HG02852 (cell line): ENCODE measurements around the gene HLCS.

Source experiments
- ATAC-seq: cut with Tn5 transposase; IDR thresholded peaks from one replicate; pipeline ENCODE4 v1.9.1; 2021; ENCODE audit warnings: mild to moderate bottlenecking, moderate library complexity; ENCODE audit not compliant: unreplicated experiment

HLCS gene

DNA sequence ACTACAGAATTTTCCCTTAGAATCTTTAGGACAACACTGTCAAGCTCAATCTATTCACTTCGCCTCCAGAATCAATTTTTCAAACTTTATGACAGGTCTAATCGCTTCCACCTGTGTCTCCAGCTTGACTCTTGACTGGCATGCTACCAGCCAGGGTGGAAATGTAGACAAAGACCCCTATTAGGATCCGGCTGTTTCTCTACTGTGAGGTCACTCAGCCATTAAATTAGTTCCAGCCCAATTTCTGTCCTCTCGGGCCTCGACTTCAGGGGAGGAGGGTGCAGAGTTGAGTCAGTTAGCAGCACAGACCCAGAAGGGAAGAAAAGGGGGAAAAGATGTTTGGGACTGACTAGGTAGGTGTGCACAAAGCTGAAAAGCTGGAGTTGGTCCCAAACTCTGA lies 78.5 kb downstream of the HLCS start:
- ATAC-seq, result no peak

DNA sequence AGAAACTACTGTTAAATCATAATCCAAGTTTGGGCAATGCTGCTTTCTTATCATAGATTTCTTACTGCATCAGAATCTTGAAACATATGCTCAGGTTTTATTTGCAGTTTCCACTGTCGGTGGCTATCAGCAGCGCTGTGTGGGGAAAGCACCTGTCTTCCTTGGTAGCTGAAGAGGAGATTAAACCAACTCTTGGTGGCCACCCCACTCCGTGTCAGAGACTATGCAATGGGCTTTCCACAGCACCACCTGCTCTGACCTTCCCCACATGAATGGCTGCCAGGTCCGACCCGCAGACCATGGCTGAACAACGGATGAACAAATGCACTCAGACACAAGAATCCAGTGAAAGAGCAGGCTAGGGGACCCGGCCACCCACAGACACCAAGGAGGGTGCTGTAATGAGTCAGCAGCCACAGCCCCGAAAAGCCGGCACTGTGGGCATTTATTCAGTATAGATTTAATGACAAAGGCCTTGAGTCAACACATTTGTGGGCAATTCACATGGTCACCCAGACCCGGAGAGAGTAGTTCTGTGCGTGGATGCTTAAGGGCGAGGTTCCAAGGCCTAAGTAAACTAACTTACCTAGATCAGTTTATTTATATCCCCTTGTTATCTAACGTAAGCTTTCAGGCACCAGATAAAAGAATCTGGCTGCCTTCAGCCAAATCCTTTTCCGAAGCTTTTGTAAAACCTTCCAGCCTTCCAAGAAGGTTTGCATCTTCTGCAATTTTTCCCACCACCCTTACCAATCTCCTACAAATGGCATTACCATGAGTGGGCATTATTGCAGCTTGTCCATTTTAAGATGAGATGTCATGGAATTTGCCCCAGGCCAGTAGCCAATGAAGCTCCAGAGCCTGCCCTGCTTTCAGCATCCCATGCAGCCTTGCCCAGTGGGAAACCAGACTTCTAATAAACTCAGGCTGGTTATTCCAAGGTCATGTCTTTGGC lies 82.7 kb downstream of the HLCS start:
- no peak for ATAC-seq

DNA sequence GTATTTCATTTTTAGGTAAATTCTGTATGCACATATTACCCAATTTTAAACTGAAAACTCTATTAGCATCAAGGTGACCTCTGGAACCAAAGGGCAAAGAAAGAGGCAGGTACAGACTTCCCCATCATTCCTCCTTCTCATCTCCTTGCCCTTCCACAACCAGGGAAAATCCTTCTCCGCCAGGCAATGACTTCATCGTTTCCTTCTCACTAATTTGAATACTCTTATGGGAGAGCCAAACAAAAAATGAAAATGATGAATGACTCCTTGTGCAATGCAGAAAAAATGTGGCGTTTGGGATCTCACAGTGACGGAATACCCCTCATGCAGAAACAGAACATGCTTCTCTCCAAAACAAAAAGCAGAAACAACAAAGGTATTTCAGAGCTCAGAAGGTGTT lies 83.7 kb downstream of the HLCS start:
- no peak for ATAC-seq

DNA sequence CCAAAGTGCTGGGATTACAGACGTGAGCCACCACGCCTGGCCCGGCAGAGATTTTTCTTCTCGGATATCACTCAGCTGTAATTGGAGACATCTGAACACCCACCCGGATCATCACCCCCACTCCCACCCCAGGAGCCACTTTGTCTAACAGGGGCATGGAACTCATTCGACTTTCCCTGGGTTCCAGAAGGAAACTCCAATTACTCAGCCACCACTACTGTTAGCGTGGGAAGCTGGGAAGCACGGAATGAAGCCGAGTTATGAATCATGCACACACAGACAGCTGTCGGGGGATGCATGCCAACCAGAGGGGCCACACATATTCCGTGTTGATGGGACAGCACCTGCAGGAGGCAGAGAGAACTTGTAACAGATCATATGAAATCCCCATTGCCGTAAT lies 85.2 kb downstream of the HLCS start:
- no peak for ATAC-seq

DNA sequence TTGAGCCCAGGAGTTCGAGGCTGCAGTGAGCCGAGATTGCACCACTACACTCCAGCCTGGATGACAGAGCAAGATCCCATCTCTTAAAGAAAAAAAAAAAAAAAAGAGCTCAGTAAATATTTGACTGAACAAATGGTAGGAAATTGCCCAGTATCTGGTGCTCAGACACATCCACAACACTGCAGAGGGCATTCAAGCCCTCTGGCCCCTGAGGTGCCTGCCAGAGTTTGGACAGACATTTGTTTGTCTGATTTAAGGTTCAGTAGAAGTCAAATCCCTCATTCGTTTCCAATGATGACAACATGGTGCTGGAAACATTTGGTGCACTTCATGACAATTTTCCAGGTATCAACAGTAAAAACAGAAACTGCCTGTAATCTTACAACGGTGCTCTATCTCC lies 86.6 kb downstream of the HLCS start:
- no peak for ATAC-seq

DNA sequence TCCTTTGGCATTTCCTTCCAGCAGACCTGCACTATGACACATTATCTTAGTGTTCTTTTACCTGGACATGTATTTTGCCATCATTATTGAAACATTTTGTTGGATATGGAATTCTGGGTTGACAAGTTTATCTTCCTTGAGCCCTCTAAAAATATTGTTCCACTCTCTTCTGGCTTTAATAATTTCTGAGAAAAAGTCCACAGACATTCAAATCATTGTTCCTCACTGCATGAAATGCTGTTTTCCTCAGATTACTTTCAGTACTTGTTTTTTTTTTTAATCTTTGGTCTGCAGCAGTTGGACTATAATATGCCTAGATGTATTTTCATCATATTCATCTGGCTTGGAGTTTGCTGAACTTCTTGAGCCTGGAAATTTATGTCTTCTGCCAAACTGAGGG lies 88.7 kb downstream of the HLCS start:
- no peak for ATAC-seq

DNA sequence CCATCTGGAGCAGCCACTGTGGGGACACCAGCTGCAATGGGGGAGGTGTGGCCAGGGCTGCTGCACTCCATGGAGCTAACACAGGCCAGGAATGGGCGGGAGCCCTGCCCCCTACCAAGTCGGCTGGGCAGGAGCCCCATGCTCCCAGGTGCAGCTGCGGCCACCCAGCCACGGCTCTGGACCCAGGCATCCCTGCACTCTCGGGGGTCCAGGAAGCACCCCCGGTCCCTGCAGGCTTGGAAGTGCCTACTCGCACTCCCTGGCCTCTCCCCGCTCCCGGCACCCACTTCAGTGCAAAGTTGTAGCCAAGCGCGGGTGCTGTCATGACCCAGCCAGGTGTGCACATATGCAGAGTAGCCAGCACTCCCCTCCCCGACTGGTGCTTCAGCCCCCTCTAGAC lies 91.8 kb downstream of the HLCS start:
- ATAC-seq, result no peak

DNA sequence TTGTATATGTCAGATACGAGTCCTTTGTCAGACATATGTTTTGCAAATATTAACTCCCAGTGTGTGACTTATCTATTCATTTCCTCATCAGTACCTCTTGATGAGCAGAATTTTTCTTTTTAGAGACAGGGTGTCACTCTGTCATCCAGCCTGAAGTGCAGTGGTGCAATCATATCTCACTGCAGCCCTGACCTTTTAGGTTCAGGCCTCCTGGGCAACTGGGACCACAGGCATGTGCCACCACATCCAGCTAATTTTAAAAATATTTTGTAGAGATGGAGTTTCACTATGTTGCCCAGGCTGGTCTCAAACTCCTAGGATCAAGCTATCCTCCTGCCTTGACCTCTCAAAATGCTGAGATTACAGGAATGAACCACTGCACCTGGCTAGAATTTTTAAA lies 93.0 kb downstream of the HLCS start:
- no peak for ATAC-seq

DNA sequence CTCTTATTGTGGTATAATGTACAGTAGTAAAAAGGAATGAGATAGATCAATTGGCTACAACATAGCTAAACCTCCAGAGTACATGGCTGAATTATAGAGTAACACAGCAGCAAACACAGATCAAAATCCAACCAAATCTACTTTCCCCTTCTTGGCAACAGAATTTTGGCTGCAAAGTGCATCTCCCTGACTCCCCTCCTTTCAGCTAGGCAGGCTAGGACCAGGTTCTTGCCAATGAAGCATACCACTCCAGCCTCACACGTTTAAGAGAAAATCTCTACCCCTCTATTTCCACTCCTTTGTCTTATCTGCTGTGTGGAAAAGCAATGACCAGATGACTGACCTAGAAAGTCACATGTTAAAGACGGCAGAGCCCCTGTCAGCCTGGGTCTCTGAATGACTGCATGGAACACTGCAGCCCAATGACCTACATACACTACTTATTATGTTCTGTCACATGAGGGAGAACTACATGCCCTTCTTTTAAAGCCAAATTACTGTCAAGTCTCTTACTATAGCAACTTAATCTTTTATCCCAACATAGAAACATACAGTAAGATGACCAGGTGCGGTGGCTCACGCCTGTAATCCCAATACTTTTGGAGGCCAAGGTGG lies 99.1 kb downstream of the HLCS start:
- ATAC-seq, result no peak

DNA sequence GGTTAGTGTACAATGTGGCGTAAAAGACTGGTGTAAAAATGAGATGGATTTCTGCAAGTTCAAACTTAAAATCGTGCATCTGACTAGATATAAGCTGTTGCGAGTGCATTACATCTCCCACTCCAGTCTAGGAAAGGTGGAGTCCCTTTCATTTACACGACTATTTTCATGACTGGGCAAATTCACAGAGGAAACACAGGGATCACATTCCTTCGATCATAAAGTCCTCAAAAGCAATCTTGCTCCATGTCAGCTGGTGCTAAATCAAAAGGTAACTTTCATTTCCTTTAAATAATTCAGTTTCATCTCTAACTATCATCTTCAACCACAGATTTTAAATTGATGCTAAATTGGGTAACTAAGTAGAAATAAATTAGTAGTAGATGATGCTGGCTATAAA lies 100.0 kb downstream of the HLCS start:
- no peak for ATAC-seq

DNA sequence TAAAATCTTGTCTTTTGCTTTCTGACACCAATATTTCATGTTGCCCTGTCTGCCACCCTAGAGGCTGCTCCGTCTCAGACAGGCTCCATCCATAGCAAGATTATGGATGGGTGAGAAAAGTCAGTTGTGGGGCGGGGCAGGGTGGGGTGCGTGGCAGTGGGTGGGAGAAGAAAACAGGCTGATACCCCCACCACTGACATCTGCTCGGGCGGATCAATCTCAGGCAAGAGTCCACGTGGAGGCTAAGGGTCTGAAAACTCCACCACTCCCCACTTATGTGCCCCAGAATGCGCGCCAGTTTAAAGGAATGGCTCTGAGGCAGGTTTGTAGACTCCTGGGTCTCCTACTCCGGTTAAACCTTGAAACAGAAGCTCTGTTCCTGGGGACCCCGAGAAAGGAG lies 101.5 kb downstream of the HLCS start:
- ATAC-seq, result no peak

DNA sequence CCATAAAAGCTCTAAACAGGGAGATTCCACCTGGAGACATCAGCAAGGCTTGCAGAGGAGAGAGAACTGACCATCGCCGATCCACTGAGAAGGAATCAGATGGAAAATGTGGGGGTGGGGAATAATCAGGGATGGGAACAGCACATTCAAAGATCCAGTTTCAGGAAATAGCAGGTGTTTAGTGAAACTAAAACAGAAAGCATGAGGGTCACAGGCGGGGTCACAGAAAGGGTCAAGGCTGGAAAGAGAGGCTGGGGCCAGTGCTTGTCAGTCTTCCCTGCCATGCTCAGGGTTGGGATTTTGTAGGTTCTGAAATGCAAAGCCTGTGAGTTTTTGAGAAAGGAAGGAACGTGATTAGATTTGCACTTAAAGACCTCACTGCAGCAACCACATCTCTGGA lies 103.2 kb downstream of the HLCS start:
- ATAC-seq, result no peak

DNA sequence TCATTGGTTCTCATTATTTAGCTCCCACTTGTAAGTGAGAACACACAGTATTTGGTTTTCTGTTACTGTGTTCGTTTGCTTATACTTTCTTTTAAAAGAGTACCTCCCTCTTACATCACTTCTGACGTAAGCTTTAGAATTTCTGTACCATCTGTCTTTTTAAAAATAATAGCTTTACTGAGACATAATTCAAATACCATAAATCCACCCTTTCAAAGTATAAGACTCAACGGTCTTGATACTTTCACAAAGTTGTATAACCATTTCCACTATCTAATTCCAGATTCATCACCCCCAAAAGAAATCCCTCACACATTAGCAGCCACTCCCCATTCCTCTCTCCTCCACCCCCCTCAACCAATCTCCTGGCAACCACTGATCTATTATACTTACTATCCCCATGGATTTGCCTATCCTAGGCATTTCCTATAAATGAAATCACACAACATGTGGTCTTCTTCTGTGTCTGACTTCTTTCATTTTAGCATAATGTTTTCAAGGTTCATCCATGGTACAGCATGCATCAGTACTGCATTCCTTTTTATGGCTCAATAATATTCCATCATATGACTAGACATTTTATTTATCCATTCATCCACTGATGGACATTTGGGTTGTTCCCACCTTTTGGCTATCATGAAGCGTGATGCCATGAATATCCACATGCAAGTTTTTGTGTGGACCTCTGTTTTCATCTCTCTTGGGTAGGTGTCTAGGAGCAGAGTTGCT lies 104.7 kb downstream of the HLCS start:
- no peak for ATAC-seq

DNA sequence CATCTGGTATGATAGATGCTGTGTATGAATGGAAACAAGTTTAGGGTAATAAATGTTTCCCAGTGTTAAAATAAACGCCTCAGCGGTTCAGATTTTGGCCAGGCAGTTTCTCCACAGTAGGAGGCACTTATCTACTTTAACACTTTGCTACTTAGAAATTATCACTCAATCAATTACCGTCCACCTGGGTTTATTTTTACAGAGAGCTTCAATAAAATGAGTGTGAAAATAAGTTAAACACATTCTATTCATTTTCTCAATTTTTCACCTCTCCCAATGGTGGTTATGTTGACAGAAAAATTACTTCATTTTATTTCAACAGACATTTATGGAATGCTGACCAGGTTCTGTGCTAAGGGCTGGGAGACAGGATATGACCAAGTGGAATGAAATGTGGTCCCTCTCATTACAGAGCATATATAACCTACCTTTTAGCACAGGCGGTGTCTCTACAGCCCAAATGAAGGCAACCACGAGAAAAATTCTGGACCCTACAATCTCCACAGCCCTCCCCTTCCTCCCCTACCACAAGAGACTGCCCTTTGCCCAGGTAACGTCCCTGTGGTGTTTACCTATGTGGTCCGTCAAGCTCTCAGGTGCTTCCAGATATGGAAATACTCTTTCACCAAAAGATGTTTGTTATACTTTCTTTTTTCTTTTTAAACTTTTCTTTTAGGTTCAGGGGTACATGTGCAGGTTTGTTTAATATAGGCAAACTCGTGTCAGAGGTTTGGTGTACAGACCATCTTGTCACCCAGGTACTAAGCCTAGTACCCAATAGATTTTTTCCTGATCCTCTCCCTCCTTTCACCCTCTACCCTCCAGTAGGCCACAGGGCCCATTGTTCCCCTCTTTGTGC lies 105.5 kb downstream of the HLCS start:
- no peak for ATAC-seq

DNA sequence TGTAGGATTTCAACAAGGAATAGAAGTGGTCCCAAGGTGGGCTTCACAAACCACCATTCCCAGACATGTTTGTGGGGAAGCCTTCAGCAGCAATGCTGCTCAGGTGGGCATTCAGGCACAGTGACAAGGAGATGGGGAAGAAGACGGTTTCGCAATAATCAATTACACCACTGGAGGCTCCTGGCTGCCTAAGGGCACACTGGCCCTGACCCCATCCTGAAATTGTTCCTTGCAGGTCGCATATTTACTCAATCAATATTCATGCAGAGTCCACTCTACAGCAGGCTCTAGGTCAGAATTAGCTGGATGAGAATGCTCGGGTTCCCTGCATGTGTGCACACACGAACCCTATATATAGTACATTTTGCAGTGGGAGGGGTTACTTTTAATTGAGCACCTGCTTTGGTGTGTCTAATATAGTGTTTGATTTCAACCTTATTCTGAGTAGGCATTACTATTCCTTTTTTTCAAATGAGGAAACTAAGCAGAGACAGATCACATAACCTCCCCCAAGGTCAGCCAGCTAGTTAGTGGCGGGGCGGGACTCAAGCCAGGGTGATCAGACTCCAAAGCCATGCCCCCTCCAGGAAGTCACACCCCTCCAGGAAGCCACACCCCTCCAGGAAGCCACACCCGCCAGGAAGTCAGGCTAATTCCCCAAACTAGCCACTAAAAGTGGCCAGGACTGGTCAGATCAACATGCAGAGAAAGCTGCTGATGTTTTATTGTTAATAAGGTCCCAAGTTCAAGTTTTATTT lies 106.5 kb downstream of the HLCS start:
- no peak for ATAC-seq

DNA sequence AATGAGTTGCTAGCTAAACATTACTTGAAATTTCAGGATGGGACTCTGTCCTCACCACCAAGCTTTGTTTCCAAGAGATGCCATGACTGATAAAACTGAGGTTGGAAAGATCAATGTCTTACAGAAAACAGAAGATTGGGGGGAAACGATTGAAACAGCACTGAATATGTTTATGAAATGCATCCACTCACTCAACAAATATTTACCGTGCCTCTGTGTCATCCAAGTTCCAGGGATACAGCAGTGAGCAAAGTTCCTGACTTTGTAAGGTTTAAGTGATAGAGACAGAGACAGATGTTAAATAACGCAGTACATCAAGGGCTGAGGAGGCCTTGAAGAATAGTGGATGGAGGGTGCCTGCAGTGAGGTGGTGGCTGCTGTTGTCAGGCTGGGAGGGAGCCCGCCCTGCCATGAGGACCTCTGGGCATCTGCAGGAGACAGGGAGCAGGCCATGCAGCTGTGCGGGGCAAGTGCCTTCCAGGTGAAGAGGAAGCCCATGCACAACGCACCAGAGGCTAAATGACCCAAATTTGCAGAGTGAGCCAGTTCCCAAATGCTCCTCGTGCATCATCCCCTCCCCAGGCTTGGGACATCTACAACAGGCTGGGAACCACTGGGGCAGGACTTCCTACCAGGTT lies 108.0 kb downstream of the HLCS start:
- ATAC-seq, result no peak

DNA sequence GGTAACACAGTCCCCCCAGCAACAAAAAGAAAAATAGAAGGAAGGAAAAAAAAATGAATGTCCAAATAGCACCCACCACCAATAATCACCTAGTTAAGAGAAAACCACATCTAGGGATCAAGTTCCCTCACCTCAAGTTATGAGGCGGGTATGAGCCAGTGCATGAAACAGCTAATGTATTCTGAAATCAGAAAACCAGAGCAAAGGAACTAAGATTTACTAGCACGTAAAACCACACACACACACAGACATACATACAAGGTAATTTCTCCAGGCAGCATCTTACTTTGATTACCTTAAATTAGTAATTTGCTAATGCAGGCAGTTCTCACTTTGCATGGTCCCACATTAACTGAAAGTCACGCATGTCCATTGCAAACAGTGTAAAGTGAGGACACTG lies 109.8 kb downstream of the HLCS start:
- no peak for ATAC-seq

DNA sequence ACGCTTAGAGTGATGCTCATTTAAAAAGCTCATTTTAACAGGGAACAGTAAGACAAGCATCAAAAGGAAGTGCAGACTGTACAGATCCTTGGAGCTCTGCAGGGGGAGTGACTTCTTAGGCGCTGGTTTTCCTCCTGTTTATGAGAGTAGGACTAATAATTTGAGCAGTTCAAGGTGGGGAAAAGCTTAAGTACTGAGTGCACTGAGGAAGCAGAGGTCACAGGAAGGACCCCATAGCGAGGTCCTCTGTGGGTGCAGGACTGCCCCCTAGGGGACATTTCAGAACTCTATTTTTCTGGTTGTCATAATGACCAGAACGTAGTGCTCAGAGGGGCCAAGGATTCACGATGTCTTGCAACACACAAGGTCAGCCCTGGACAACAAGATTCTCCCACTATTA lies 112.1 kb downstream of the HLCS start:
- ATAC-seq, result no peak

DNA sequence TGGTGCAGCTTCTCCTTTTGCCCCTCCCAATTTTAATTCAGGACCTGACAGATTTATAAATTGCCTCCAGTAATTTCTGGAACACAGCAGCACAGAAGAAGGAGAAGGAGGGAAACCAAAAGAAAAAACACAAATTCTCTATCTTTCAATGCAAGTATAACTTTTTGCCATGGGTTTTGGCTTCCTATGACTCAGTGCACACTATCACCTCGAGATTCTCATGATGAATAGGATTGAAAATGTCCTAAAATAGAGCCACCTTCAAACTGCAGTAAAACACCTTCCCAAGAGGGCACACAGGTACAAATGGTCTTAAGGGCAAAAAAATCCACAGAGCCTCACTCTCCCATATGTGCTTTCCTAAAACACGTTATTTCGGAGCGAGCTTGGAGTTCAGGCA lies 113.6 kb downstream of the HLCS start:
- ATAC-seq, result no peak

DNA sequence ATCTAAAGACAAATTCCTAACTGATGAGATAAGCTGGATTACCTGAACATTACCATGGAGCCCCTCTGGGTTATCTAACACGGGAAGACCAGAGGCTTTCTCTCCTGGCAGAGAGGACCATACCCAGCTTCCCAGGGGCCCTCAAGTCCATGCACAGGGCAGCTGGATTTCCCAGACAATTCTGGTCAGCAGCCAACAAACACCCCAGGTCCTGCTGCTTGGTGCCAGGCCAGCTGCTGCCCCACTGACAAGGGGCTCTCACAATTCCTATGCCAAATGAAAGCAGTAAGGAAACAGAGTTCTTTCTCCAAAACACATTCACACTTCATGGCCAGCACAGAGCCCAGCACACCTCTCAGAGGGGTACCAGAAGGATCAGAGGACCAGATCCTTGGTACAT lies 114.2 kb downstream of the HLCS start:
- no peak for ATAC-seq
